Measurements from ENCODE around the gene PACSIN2.
"Not testable (repeated sequence)": the region's sequence is repeated elsewhere in the genome, so short reads cannot be mapped to it uniquely, and the experiment has no call there.

The PACSIN2 gene

GRCh38 chr22:43011079-43011478, 3.9 kb downstream of the PACSIN2 start:
- DNase-seq, result no peak

- DNase-seq, result no peak
These were observed 5.5 kb downstream of the PACSIN2 start for GRCh38 chr22:43009444-43009843.

DNA sequence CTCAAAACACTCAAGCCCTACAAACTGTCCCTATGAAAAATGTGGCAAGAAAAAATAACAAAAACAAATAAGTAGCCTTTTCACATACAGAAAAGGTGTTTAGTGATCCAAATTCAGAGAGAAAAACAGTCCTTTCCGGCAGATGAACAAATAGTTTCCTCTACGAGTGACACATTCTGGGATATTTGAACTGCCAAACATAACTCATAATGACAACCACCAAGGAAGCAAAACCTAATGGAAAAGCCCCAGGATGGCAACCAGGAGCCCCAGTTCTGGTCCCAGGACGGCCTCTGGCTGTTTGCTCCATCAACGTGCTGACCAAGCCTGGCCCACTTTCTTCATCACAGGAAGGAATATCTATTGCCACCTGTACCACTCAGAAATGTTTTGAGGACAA, 6.0 kb downstream of the PACSIN2 start:
- DNase-seq, result no peak

DNA sequence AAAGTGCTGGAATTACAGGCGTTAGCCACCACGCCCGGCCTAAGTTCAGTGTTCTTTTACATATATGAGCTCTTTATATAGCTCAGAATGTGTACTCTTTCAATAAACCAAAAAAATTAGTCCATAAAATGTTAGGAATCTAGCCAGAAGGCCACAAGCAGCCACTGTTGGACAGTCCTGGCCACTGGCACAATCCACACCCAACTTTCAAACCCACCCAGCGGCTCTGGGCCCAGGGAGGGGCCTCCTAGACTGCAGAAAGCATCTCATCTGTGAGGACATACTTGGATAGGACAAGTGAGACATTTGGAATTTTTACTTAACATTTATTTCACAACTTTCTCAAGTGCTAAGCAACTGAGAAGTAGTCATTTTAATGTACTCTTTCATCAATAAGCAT, 6.4 kb downstream of the PACSIN2 start:
- peak; percentile 28 for DNase-seq

DNA sequence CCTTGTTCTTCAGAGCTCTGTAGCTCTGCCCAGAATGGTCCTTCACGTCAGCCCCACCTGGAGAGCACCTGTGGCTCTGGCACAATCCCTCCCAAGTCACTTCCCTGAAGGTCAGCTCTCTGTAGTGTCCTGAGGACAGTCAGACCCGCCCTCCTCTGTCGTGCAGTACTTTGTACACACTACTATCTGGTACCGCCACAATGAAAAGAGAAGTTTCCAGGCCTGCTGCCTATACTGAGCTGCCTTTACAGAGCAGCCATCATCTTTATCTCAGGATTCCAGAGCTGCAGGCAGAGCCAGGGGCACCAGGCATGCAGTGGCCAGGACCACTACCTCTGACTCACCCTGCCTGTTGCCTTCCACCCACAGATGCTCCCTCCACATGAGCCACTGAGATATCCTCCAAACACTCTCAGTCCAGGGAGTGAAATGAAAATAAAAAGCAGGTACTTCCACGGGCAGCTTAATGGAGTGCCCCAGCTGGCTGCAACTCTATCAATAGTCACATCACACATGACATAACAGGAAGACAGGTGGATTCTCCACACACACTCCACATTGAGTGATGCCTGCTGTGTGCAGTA, 7.3 kb downstream of the PACSIN2 start:
- peak; percentile 53 for DNase-seq

DNA sequence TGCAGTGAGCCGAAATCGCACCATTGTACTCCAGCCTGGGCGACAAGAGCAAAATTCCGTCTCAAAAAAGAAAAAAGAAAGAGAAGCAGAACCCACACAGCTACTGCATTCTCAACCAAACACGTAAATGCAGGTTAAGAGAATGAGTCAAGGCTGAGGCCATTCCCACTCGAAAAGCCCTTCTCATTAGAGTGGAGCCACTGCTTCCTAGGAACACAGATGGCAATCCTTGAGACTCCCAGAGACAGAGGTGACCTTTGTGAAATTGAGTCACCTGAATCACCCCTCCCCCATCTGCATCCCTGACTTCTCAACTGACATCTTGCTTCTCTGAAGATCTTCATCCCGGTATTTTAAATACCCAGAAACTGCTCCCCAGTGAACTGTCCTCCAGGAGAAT, 8.2 kb downstream of the PACSIN2 start:
- DNase-seq, result no peak

- no peak for DNase-seq
These were observed 8.9 kb downstream of the PACSIN2 start for GRCh38 chr22:43006016-43006505.

DNA sequence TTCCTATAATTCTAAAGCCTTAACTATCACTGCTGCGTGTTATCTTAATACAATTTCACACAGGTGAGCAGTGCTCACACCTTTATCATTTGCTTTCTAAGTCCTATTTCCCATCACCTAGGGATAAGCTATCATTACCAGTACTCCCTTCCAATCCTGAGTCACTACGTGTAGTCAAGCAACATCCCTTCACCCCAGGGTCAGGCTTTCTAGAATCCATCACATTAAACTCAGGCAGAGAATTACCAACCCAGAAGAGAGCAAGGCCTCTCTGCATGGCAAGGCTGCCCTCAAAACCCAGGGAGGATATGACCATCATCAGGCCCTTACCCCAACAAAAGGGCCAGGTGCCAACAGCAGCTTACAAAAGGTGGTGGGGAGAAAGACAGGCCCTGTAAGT, 9.8 kb downstream of the PACSIN2 start:
- no peak for DNase-seq

DNA sequence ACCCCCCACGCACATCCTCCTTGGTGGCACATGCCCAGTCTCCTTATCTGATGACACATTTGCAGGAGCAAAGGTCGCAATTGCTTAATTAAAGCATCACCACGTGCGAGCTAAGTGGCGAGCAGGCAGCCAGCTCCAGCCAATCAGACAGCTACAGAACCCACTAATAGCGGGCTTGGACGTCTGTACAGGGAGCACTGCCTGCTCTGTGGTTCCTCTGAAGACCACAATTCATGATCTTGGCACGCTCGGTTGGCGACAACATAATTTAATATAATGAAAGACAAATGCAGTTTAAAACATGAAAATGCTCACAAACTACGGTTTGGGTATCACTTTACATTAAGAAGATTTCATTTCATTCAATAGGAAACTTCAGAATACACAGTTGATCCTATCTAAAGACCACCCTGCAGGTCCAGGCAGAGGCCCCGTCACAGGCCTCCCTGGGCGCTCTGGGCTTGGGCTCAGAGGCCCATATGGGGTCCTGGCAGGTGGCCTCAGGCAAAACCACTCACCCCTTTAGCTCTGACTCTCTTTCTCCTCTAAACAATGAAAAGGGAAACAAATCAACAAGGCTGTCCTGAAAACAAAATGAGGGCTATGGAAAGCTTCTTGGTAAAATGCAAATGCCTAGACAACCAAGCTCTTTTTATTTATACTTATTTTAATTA, 10.4 kb downstream of the PACSIN2 start:
- peak; percentile 89 for DNase-seq

- DNase-seq, result peak; percentile 85
These were observed 12.8 kb downstream of the PACSIN2 start for GRCh38 chr22:43002202-43002586.

- peak; percentile 54 for DNase-seq
These were observed 13.4 kb downstream of the PACSIN2 start for GRCh38 chr22:43001271-43002201.

DNA sequence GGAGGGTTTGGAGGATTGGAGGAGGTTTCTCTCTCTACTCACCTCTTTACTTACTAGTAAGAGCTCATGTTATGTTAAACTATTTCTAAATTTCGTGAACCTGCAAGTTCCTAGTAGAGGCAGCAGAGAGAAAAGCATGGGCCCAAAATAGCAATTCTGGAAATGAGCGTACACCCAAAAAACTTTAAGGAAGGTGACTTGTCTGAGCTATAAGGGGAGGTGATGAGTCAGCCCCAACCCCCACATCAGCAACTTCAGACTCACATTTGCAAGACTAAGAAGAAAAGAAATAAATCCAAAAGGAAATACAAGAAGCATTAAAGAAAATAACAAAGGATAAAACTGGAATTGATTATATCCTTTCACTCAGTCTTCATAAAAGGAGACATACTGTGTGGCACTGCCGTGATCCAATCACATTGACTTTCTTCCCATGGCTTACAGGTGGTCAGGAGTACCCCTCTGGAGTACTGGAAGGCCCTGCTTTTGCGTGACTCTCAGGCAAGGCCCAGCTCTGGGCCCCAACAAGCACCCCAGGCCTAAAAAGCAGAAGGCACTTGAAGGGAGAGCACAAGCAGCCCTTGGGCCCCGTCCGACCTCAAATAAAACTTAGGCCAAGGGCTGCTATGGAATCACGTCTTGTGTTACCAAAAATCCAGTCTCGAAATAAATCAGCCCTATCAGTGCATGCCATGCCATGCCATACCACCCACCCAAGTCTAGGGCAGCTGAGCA, 14.3 kb downstream of the PACSIN2 start:
- DNase-seq, result peak; percentile 65

GRCh38 chr22:42997582-42998090, 17.3 kb downstream of the PACSIN2 start:
- no peak for DNase-seq

- DNase-seq, result no peak
These were observed 18.1 kb downstream of the PACSIN2 start for GRCh38 chr22:42996646-42997365.

DNA sequence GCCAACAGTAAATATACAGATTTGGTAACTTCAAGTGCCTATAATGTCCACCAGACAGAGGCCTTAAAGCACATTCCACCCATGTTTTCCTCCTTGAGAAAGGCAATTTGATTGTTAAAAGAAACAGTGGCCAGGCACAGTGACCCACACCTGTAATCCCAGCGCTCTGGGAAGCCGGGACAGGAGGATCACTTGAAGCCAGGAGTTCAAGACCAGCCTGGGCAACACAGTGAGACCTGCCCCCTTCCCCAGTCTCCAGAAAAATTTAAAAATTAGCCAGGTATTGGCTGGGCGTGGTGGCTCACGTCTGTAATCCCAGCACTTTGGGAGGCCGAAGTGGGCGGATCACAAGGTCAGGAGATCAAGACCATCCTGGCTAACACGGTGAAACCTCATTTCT, 19.3 kb downstream of the PACSIN2 start:
- DNase-seq, result not testable (repeated sequence)

DNA sequence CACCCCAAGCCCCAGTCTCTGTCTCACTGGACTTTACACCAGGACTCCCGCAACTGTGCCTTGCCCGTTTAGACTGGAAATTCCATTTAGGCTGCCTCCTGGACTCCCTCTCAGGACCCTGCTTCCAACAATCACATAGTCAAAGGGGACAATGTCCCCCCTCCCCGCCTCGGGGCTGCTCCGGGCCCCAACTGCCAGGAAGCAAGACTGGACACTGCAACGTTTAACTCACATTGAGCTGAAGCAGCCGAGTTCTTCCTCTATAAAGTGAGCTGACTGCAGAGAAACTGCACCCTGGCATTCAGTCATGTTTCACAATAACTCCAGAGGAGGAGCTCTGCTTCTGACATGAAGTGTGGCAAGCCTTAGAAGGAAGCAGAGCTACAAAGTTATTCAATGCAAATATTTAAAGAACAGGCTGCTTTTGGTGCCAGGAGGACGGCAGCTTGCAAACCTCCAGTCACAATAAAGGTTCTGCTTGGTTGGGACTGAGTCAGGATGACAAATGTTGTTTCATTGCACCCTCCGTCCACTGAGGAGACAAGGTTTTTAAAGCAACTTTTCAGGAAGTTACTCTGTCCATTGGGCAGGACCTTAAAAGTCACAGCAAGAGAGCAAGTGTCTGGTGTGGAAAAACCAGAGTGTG, 19.9 kb downstream of the PACSIN2 start:
- peak; percentile 91 for DNase-seq

DNA sequence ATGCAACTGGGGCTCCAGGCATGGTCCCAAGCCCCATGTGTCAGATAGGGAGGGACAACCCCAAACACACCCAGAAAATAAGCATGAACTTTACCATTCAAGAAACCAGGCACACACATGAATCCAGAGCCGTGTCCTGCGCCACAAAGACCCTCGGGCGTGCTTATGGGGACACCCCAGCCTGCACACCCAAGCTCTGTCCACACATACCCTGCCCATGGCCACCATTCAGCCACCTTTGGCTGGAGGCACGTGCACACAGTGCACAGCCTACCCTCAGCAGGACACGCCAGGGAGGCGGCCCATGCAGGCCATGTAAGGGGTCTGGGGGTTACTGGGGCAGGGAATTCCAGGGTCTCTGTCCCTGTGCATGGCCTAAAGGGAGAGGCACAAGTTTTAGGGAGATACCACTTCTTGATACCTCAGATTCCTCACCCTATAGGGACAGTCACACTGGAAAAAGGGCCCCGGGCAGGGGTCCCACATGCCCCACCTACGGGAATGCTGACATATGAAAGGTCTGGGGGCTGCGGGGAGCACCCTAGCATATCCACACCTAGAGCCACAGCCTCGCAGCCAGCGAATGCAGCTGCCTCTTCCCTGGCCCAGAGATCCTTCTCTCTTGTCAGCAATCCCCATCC, 20.6 kb downstream of the PACSIN2 start:
- no peak for DNase-seq

DNA sequence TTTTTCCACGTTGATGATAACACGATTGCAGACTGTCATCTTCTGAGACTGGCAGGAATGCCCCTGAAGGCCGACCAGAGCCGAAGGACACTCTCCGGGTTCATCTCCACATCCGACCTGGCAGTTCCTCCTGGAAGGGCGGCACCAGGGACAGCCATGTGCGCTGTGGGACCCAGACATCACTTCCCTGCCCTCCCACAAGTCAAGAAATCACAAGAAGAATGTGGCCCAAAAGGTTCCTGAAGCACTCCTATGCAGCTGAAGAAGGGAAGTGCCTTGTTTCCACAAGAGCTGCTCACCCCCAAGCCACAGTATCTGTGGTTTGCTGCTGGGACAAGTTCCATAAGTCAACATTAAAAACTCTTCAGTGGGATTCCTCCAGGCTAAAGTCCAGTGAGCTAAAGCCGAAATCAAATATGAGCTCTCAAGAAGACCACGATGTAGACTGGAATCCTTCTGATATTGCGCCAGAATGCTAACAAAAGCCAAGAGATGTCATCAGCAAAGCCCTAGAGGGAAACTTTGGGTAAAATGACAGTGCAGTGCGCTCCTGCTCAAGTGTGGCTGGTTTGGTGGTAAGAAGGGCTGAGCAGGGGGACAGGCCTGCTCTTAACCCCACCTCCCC, 21.2 kb downstream of the PACSIN2 start:
- DNase-seq, result peak; percentile 79

- no peak for DNase-seq
These were observed 22.0 kb downstream of the PACSIN2 start for GRCh38 chr22:42992886-42993479.

DNA sequence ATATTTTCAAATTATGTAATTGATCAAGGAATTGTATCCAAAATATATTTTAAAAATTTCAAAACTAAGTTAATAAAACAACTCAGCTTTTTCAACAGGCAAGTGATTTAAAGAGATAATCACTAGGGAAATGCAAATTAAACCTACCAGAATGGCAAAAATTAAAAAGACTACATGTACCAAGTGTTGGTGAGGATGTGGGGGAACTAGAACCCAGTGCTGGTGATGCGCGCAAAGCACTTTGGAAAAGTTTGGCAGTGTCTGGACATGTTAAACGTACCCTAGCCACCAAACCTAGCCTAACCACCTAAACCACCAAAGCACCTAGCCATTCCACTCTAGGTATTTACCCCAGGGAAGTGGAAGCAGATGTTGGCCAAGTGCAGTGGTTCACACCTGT, 22.9 kb downstream of the PACSIN2 start:
- no peak for DNase-seq

Data from fibroblast of skin of abdomen (primary cell).